SJCRH30 (cell line): Measurements from ENCODE around the gene ZNF83. TPM values are rescaled to one million over a fixed set of nuclear protein-coding genes. Genes with fewer than 3 reads are reported as not detected.
"Not testable (repeated sequence)": the region's sequence is repeated elsewhere in the genome, so short reads cannot be mapped to it uniquely, and the experiment has no call there.

ENCODE experiments used
- DNase-seq, 2 experiments: peaks; one replicate each; pipeline ENCODE4 v3.0.0-alpha.2; 2015 to 2020
- H3K27ac ChIP-seq: fragments of 250-450 bp; sonication (Bioruptor Pico); 2 replicates; pipeline ENCODE4 v1.5.1; 2020; ENCODE audit warnings: mild to moderate bottlenecking, moderate library complexity
- H3K27me3 ChIP-seq: fragments of 250-450 bp; sonication (Bioruptor Pico); 2 replicates; pipeline ENCODE4 v1.5.1; 2020; ENCODE audit warnings: mild to moderate bottlenecking, moderate library complexity
- H3K36me3 ChIP-seq: fragments of 250-450 bp; sonication (Bioruptor Pico); 2 replicates; pipeline ENCODE4 v1.5.1; 2020; ENCODE audit warnings: mild to moderate bottlenecking, moderate library complexity
- H3K4me1 ChIP-seq: fragments of 250-450 bp; sonication (Bioruptor Pico); 2 replicates; pipeline ENCODE4 v1.5.1; 2020; ENCODE audit warnings: mild to moderate bottlenecking, moderate library complexity
- H3K4me3 ChIP-seq: fragments of 250-450 bp; sonication (Bioruptor Pico); 2 replicates; pipeline ENCODE4 v1.5.1; 2020; ENCODE audit warnings: mild to moderate bottlenecking, moderate library complexity
- H3K9me3 ChIP-seq: fragments of 250-450 bp; sonication (Bioruptor Pico); replicated peaks from 2 replicates; pipeline ENCODE4 v1.5.1; 2020; ENCODE audit warnings: mild to moderate bottlenecking, moderate library complexity
- total RNA-seq: library from RNA; depleted of rRNA; stranded (reverse); fragments of >200 nt; shearing (Covaris generic); gene quantifications from 2 replicates; pipeline ENCODE4 v1.2.3, GENCODE V29; 2014

The ZNF83 gene
- total RNA-seq, 1 experiment from 2014 or later = 47.0 TPM

GRCh38 chr19:52660981-52661380, 22.8 kb upstream of the ZNF83 start:
- no peak for DNase-seq
- Histone ChIP-seq H3K27ac (no peak overlapping the region), H3K9me3 (no peaks in the 10 kb centered on the region), H3K4me3 (no peak overlapping the region), H3K27me3 (no peaks in the 10 kb centered on the region), H3K36me3 (peaks cover 80% of the 10 kb centered on the region), H3K4me1 (no peaks in the 10 kb centered on the region)

- Histone ChIP-seq H3K27ac (no peak overlapping the region), H3K4me1 (no peaks in the 10 kb centered on the region), H3K9me3 (no peaks in the 10 kb centered on the region), H3K27me3 (no peaks in the 10 kb centered on the region), H3K36me3 (peaks cover 89% of the 10 kb centered on the region), H3K4me3 (no peak overlapping the region)
- no peak for DNase-seq
Measured at GRCh38 chr19:52659013-52659412, 20.9 kb upstream of the ZNF83 start.

- Histone ChIP-seq H3K36me3 (peaks cover 89% of the 10 kb centered on the region), H3K9me3 (no peaks in the 10 kb centered on the region), H3K27ac (no peak overlapping the region), H3K4me1 (no peaks in the 10 kb centered on the region), H3K4me3 (no peak overlapping the region), H3K27me3 (no peaks in the 10 kb centered on the region)
- DNase-seq = no peak
Measured at GRCh38 chr19:52658595-52658994, 20.4 kb upstream of the ZNF83 start.

GRCh38 chr19:52653161-52653560, 15.0 kb upstream of the ZNF83 start:
- Histone ChIP-seq H3K27ac (no peak overlapping the region), H3K4me3 (no peak overlapping the region), H3K27me3 (no peaks in the 10 kb centered on the region), H3K9me3 (no peaks in the 10 kb centered on the region; the same call in 1 of the 2 replicates), H3K4me1 (no peaks in the 10 kb centered on the region), H3K36me3 (peaks cover 84% of the 10 kb centered on the region)
- DNase-seq = no peak

GRCh38 chr19:52651956-52652355, 13.8 kb upstream of the ZNF83 start:
- no peak for DNase-seq
- Histone ChIP-seq H3K4me3 (no peak overlapping the region), H3K9me3 (no peaks in the 10 kb centered on the region; the same call in 1 of the 2 replicates), H3K27ac (no peak overlapping the region), H3K4me1 (no peaks in the 10 kb centered on the region), H3K36me3 (peaks cover 76% of the 10 kb centered on the region), H3K27me3 (no peaks in the 10 kb centered on the region)

GRCh38 chr19:52648336-52649016, 10.3 kb upstream of the ZNF83 start:
- DNase-seq = no peak
- H3K27me3 ChIP-seq = no peaks in the 10 kb centered on the region
- peaks cover 53% of the 10 kb centered on the region for H3K36me3 ChIP-seq
- H3K4me3 ChIP-seq = no peak overlapping the region
- H3K27ac ChIP-seq = no peak overlapping the region
- no peaks in the 10 kb centered on the region for H3K4me1 ChIP-seq
- no peaks in the 10 kb centered on the region; the same call in 1 of the 2 replicates for H3K9me3 ChIP-seq

- Histone ChIP-seq H3K36me3 (peaks cover 35% of the 10 kb centered on the region), H3K4me3 (no peak overlapping the region), H3K27ac (no peak overlapping the region), H3K4me1 (no peaks in the 10 kb centered on the region), H3K27me3 (no peaks in the 10 kb centered on the region), H3K9me3 (no peaks in the 10 kb centered on the region; the same call in 1 of the 2 replicates)
- peak in 1 of 2 experiments; percentile 13 for DNase-seq
Measured at GRCh38 chr19:52646571-52647217, 8.5 kb upstream of the ZNF83 start.

GRCh38 chr19:52640916-52641315, 2.8 kb upstream of the ZNF83 start:
- H3K4me3 ChIP-seq = no peak overlapping the region
- 0 out of 2 replicates have a peak, but pooled peaks cover 4% of the 10 kb centered on the region for H3K9me3 ChIP-seq
- H3K27me3 ChIP-seq = no peaks in the 10 kb centered on the region
- no peak for DNase-seq
- H3K27ac ChIP-seq = no peak overlapping the region
- H3K4me1 ChIP-seq = no peaks in the 10 kb centered on the region
- H3K36me3 ChIP-seq = peaks cover 6% of the 10 kb centered on the region; the same call in 1 of the 2 replicates

GRCh38 chr19:52639996-52640395, 1.8 kb upstream of the ZNF83 start:
- H3K9me3 ChIP-seq = 0 out of 2 replicates have a peak, but pooled peaks cover 4% of the 10 kb centered on the region
- H3K4me3 ChIP-seq = no peak overlapping the region
- H3K36me3 ChIP-seq = 0 out of 2 replicates have a peak, but pooled peaks cover 3% of the 10 kb centered on the region
- no peaks in the 10 kb centered on the region for H3K27me3 ChIP-seq
- DNase-seq = no peak
- no peaks in the 10 kb centered on the region for H3K4me1 ChIP-seq
- H3K27ac ChIP-seq = no peak overlapping the region

- Histone ChIP-seq H3K4me1 (no peaks in the 10 kb centered on the region), H3K27ac (peak overlapping the region; percentile 79), H3K9me3 (0 out of 2 replicates have a peak, but pooled peaks cover 4% of the 10 kb centered on the region), H3K4me3 (peak overlapping the region; percentile 80), H3K27me3 (no peaks in the 10 kb centered on the region), H3K36me3 (peaks cover 7% of the 10 kb centered on the region)
- DNase-seq = peak; percentile 79 to 81
Measured at GRCh38 chr19:52638601-52639000, 446 bp upstream of the ZNF83 start.

- Histone ChIP-seq H3K9me3 (0 out of 2 replicates have a peak, but pooled peaks cover 4% of the 10 kb centered on the region), H3K4me1 (no peaks in the 10 kb centered on the region), H3K36me3 (peaks cover 11% of the 10 kb centered on the region), H3K27me3 (no peaks in the 10 kb centered on the region), H3K27ac (no peak overlapping the region), H3K4me3 (no peak overlapping the region)
- no peak for DNase-seq
Measured at GRCh38 chr19:52635786-52636570, 2.2 kb downstream of the ZNF83 start.

GRCh38 chr19:52627441-52627840, 10.7 kb downstream of the ZNF83 start:
- H3K27me3 ChIP-seq, DNase-seq, H3K27ac ChIP-seq, H3K4me3 ChIP-seq, H3K4me1 ChIP-seq, H3K9me3 ChIP-seq: not testable (repeated sequence)
- H3K36me3 ChIP-seq = peaks cover 16% of the 10 kb centered on the region

GRCh38 chr19:52626915-52627314, 11.2 kb downstream of the ZNF83 start:
- no peak for DNase-seq
- H3K27ac ChIP-seq = no peak overlapping the region
- H3K27me3 ChIP-seq = no peaks in the 10 kb centered on the region
- H3K9me3 ChIP-seq = no peaks in the 10 kb centered on the region
- H3K36me3 ChIP-seq = peaks cover 16% of the 10 kb centered on the region
- no peaks in the 10 kb centered on the region for H3K4me1 ChIP-seq
- H3K4me3 ChIP-seq = no peak overlapping the region

- no peaks in the 10 kb centered on the region for H3K4me1 ChIP-seq
- H3K9me3 ChIP-seq = 0 out of 2 replicates have a peak, but pooled peaks cover 2% of the 10 kb centered on the region
- H3K4me3 ChIP-seq = no peak overlapping the region
- no peak for DNase-seq
- H3K36me3 ChIP-seq = peaks cover 22% of the 10 kb centered on the region
- H3K27me3 ChIP-seq = no peaks in the 10 kb centered on the region
- no peak overlapping the region for H3K27ac ChIP-seq
Measured at GRCh38 chr19:52622261-52622660, 15.9 kb downstream of the ZNF83 start.

- DNase-seq = no peak
- no peaks in the 10 kb centered on the region for H3K4me1 ChIP-seq
- no peak overlapping the region for H3K27ac ChIP-seq
- H3K27me3 ChIP-seq = no peaks in the 10 kb centered on the region
- H3K9me3 ChIP-seq = 0 out of 2 replicates have a peak, but pooled peaks cover 2% of the 10 kb centered on the region
- H3K4me3 ChIP-seq = no peak overlapping the region
- H3K36me3 ChIP-seq = peaks cover 22% of the 10 kb centered on the region
Measured at GRCh38 chr19:52621376-52621775, 16.8 kb downstream of the ZNF83 start.
